Body of pancreas (tissue), 4 donors: Measurements from ENCODE around the gene CAPZA2.

Source experiments
- CTCF ChIP-seq, 7 experiments: fragments of 450-650 bp in 4 of 7; fragments of 200-600 bp in 3 of 7; sonication (generic) in 3 of 7; IDR thresholded peaks; one replicate each; pipeline ENCODE4 v1.5.1; 2016 to 2019; ENCODE audit warnings: antibody characterized with exemption in 7 of 7
- POLR2A ChIP-seq, 3 donors: fragments of 450-650 bp; IDR thresholded peaks; one replicate each; pipeline ENCODE4 v1.6.1; 2016; ENCODE audit warnings: antibody characterized with exemption in 3 of 3, mild to moderate bottlenecking in 2 of 3

GRCh38 chr7:116953372-116953905 lies 91.1 kb downstream of the CAPZA2 start, which contains the start of gene ST7:
- TF ChIP-seq CTCF (IDR thresholded peaks at IDR 0.05), result no peak
- TF ChIP-seq POLR2A (IDR thresholded peaks at IDR 0.05), result peak; percentile 44 to 84 (median 77)
